Thyroid gland (tissue), 4 donors: ENCODE results near the gene CNN1. TPM values are rescaled to one million over a fixed set of nuclear protein-coding genes. Genes with fewer than 3 reads are reported as not detected.
"Not testable (repeated sequence)": the region's sequence is repeated elsewhere in the genome, so short reads cannot be mapped to it uniquely, and the experiment has no call there.

Source experiments
- DNase-seq, 2 donors: peaks; one replicate each; pipeline ENCODE4 v3.0.0-alpha.2; 2019
- H3K27ac ChIP-seq, 3 donors: fragments of 200-600 bp; sonication (generic); 1 replicate in 2 of 3; 2 replicates in 1 of 3; pipeline ENCODE4 v1.5.1; 2016 to 2019; ENCODE audit warnings: mild to moderate bottlenecking in 1 of 3, moderate library complexity in 1 of 3
- H3K27me3 ChIP-seq: fragments of 200-600 bp; sonication (generic); one replicate; pipeline ENCODE4 v1.5.1; 2019
- H3K36me3 ChIP-seq, 2 donors: fragments of 200-600 bp; sonication (generic); one replicate each; pipeline ENCODE4 v1.5.1; 2016 to 2019
- H3K4me1 ChIP-seq, 2 donors: fragments of 200-600 bp; sonication (generic); one replicate each; pipeline ENCODE4 v1.5.1; 2017 to 2019
- H3K4me3 ChIP-seq, 3 donors: fragments of 200-600 bp; sonication (generic); replicated peaks in 1 of 3; 1 replicate in 2 of 3; 2 replicates in 1 of 3; pipeline ENCODE4 v1.5.1; 2016; ENCODE audit warnings: mild to moderate bottlenecking in 1 of 3
- H3K9me3 ChIP-seq: fragments of 200-600 bp; sonication (generic); one replicate; pipeline ENCODE4 v1.5.1; 2017
- POLR2A ChIP-seq, 2 donors: fragments of 450-650 bp; IDR thresholded peaks; one replicate each; pipeline ENCODE4 v1.6.1; 2017; ENCODE audit warnings: antibody characterized with exemption in 2 of 2, mild to moderate bottlenecking in 2 of 2, moderate library complexity in 1 of 2
- WGBS, 2 donors: methylation state at CpG; one replicate each; pipeline ENCODE4 v1.1.5; 2017; 5-methylcytosine and 5-hydroxymethylcytosine counted together
- intact Hi-C: fragments of 100-400 bp; cut with DNase I; formaldehyde crosslinking; loops from one replicate; pipeline ENCODE4 v1.15.1; 2023
- total RNA-seq, 4 donors: library from RNA; depleted of rRNA; stranded (reverse); fragments of >200 nt; gene quantifications; one replicate each; pipeline ENCODE4 v1.2.3, GENCODE V29; 2016
- TF ChIP-seq, protein P1 (sequence below), 6 experiments: fragments of 200-600 bp in 3 of 6; fragments of 450-650 bp in 3 of 6; sonication (generic) in 3 of 6; IDR thresholded peaks; one replicate each; pipeline ENCODE4 v1.5.1; 2016 to 2019; ENCODE audit warnings: antibody characterized with exemption in 6 of 6, mild to moderate bottlenecking in 2 of 6, inconsistent platforms in 1 of 6, moderate library complexity in 1 of 6

CNN1 gene
- total RNA-seq, 4 donors from 2014 or later, result 6.3 to 21.6 (median 8.7) TPM

DNA sequence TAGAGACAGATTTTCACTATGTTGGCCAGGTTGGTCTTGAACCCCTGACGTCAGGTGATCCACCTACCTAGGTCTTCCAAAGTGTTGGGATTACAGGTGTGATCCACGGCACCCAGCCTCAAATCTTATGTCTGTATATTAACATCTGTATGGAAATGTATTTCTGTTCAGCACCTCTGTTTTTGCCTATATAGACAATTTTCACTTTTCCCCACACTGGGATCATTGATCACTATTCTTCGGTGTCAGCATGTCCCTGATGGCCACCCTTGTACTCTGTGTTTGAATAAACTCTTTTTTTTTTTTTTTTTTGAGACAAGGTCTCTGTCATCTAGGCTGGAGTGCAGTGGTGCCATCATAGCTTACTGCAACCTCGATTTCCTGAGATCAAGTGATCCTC, 55.4 kb downstream of the CNN1 start:
- Histone ChIP-seq H3K27me3 (no peaks in the 10 kb centered on the region), H3K36me3 (no peaks in the 10 kb centered on the region), H3K9me3 (no peaks in the 10 kb centered on the region), H3K27ac (no peak overlapping the region), H3K4me3 (no peak overlapping the region), H3K4me1 (peaks cover 9 to 12% of the 10 kb centered on the region in 2 donors)
- intact Hi-C loops, result no loop called here
- no peak for TF ChIP-seq POLR2A (IDR thresholded peaks at IDR 0.05)
- TF ChIP-seq, protein P1, sequence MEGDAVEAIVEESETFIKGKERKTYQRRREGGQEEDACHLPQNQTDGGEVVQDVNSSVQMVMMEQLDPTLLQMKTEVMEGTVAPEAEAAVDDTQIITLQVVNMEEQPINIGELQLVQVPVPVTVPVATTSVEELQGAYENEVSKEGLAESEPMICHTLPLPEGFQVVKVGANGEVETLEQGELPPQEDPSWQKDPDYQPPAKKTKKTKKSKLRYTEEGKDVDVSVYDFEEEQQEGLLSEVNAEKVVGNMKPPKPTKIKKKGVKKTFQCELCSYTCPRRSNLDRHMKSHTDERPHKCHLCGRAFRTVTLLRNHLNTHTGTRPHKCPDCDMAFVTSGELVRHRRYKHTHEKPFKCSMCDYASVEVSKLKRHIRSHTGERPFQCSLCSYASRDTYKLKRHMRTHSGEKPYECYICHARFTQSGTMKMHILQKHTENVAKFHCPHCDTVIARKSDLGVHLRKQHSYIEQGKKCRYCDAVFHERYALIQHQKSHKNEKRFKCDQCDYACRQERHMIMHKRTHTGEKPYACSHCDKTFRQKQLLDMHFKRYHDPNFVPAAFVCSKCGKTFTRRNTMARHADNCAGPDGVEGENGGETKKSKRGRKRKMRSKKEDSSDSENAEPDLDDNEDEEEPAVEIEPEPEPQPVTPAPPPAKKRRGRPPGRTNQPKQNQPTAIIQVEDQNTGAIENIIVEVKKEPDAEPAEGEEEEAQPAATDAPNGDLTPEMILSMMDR (IDR thresholded peaks at IDR 0.05), result no peak
- no peak for DNase-seq
- WGBS, 2 donors, result 89 to 96% methylated on average over 4 of the region's 4 CpGs

DNA sequence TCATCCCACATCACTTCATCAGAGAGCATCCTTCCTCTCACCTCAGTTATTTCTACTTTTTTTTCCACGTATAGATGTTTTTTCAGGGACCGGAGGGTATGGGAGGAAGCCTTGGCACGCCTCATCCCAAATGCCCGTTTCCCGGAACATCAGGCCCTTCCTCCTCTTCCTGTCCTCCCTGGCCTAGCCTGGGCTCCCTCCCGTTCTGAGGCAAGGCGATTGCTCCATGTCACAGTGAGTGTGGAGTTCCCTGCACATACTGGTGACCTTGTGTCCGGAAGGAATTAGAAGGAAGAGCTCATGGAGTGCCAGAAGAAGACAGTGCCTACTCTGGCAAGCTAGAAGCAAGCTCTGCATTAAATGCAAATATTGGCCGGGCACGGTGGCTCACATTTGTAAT, 57.5 kb downstream of the CNN1 start:
- intact Hi-C loops, result no loop called here
- WGBS, 2 donors, result 82 to 87% methylated on average over 10 of the region's 10 CpGs
- Histone ChIP-seq H3K27me3 (no peaks in the 10 kb centered on the region), H3K27ac (no peak overlapping the region), H3K4me3 (no peak overlapping the region), H3K9me3 (no peaks in the 10 kb centered on the region), H3K4me1 (peaks cover 13 to 22% of the 10 kb centered on the region in 2 donors), H3K36me3 (no peaks in the 10 kb centered on the region)
- TF ChIP-seq, protein P1 (IDR thresholded peaks at IDR 0.05), result no peak
- no peak for TF ChIP-seq POLR2A (IDR thresholded peaks at IDR 0.05)
- no peak for DNase-seq

DNA sequence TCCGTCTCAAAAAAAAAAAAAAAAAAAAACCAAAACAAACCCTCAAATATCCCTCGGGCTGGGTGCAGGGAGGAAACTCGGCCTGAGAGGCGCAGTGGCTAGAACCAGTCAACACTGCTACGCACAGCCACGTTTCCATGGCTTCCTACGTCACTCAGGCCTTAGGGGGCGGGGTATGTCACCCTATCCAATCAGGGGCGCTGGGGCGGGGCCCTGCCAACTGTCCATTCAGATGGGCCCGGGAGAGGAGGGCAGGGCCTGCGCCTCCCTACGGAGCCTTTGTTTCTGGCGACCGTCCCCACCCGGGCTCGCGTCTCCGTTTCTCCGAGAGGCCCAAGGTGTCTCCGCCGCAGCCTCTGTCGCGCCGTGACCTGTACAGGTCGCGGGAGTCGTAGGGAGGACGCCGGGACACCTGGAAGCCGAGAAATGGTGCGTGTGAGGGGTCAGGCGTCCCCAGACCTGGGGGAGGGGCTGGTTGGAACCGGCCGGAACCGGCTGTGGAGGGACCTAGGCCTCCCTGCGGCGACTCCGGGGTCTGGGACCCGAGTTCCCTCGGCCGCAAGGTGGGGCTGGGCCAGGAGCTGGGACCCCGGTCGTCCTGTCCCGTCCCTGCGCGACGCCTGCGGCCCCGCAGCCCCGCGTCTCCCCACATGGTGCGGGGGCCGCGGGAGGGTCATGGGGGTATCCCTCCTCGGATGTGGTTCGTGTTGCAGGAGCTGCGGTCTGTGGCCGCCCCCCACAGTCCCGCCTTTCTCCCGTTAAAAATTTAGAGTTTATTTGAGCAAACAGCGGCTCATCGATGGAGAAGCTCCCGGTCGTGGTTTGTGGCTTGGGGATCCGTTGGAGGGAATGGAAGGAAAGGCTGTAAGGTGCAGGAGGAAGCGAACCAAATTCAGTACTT, 58.8 kb downstream of the CNN1 start, which contains the start of gene ZNF627:
Gene ZNF627 (plus strand): TSS at position 282 of the 901 bp plus-strand sequence. CDS start 145 bp downstream, at position 427.
- intact Hi-C loops, result no loop called here
- Histone ChIP-seq H3K27me3 (no peaks in the 10 kb centered on the region), H3K4me3 (peak within 1 kb of the TSS; percentile 47 to 98 (median 52)), H3K4me1 (peaks cover 13 to 22% of the 10 kb centered on the region in 2 donors), H3K27ac (peak within 1 kb of the TSS; percentile 90 to 94 (median 93)), H3K9me3 (no peaks in the 10 kb centered on the region), H3K36me3 (no peaks in the 10 kb centered on the region)
- TF ChIP-seq, protein P1 (IDR thresholded peaks at IDR 0.05), result peak in 3 of 6 experiments; percentile 28 to 47 (median 31)
- TF ChIP-seq POLR2A (IDR thresholded peaks at IDR 0.05), result peak; percentile 69 to 99
- 1 to 2% methylated on average over 30 to 34 of the region's 67 CpGs for WGBS, 2 donors
- peak; percentile 100 for DNase-seq

DNA sequence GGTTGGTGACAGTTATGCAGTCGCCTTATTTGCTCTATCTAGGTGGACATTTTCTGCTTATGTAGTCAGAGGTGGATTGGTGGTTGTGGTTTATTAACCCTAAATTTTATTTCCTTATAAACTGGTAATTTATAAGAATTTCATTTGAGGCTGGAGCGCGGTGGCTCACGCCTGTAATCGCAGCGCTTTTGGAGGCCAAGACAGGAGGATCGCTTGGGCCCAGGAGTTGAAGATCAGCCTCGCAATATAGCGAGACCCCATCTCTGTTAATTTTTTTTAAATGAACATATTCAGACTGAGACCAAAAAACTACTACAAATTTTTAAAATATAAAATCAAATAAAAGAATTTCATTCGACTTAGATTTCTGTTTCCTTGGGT, 59.4 kb downstream of the CNN1 start:
- no peak for DNase-seq
- WGBS, 2 donors, result 60 to 71% methylated on average over 10 of the region's 10 CpGs
- intact Hi-C loops, result no loop called here
- Histone ChIP-seq H3K36me3 (no peaks in the 10 kb centered on the region), H3K4me3 (peak overlapping the region in 2 of 3 donors; percentile 52 to 98), H3K4me1 (peaks cover 13 to 22% of the 10 kb centered on the region in 2 donors), H3K9me3 (no peaks in the 10 kb centered on the region), H3K27ac (peak overlapping the region in 1 of 3 donors; percentile 94), H3K27me3 (no peaks in the 10 kb centered on the region)
- TF ChIP-seq, protein P1 (IDR thresholded peaks at IDR 0.05), result no peak
- no peak for TF ChIP-seq POLR2A (IDR thresholded peaks at IDR 0.05)

DNA sequence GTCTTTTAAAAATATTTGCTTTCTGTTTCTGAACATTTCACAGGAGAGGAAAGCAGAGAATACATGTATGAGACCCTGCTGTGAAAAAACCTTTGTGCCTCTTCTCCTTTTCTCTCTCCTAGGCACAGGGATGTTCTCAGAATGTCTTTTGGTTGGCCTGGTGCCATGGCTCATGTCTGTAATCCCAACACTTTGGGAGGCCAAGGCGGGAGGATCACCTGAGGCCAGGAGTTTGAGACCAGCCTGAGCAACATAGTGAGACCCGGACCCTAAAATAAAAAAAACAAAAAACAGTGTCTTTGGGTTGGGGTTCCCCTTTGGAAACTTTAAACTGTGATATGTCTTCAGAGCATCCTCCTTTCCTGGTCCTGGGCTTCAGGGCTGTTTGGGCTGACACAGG, 60.1 kb downstream of the CNN1 start:
- Histone ChIP-seq H3K27ac (no peak overlapping the region), H3K4me1 (peaks cover 13 to 22% of the 10 kb centered on the region in 2 donors), H3K4me3 (no peak overlapping the region), H3K9me3 (no peaks in the 10 kb centered on the region), H3K27me3 (no peaks in the 10 kb centered on the region), H3K36me3 (no peaks in the 10 kb centered on the region)
- 93 to 97% methylated on average over 2 of the region's 2 CpGs for WGBS, 2 donors
- TF ChIP-seq, protein P1 (IDR thresholded peaks at IDR 0.05), result no peak
- no peak for TF ChIP-seq POLR2A (IDR thresholded peaks at IDR 0.05)
- intact Hi-C loops, result no loop called here
- DNase-seq, result no peak

DNA sequence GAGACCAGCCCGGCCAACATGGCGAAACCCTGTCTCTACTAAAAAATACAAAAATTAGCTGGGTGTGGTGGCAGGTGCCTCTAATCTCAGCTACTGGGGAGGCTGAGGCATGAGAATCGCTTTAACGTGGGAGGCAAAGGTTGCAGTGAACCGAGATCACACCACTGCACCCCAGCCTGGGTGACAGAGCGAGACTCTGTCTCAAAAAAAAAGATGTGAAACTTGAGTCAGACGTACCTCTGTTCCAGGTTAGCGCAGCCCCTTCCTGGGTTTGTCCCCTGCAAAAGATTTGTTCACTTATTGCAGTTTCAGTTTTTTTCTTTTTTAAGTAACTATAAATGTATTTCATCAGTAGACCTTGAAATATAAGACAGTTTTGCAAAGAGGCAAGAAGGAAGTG, 61.1 kb downstream of the CNN1 start:
- H3K4me3 ChIP-seq, intact Hi-C loops, H3K27me3 ChIP-seq, H3K36me3 ChIP-seq, DNase-seq, H3K27ac ChIP-seq, H3K9me3 ChIP-seq: not testable (repeated sequence)
- WGBS, 2 donors, result 91 to 94% methylated on average over 8 of the region's 8 CpGs
- peaks cover 17 to 22% of the 10 kb centered on the region in 2 donors for H3K4me1 ChIP-seq
